ENCODE measurements around the gene HCAR1.
"Not testable (repeated sequence)": the region's sequence is repeated elsewhere in the genome, so short reads cannot be mapped to it uniquely, and the experiment has no call there.

DNA sequence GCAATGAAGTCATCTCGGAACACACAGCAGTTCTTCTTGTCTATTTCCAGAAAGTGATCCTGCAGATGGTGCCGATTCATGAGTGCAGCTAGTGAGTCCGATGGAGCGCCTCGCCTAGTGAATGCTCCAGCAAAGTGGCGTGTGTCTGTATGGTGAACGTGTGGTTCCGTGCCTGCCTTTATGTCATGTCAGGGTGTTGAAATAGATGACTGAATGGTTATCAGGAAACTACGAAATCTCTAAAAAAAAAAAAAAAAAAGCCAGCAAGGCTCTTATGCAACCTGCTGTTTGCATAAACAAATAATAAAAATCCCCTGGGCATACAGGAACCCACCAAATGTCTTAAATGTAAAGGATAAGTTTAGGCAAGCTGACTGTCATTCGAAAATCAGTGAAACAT is 14.0 kb downstream of the HCAR1 start, which contains the start of gene HCAR3:
- TF ChIP-seq, protein P1, sequence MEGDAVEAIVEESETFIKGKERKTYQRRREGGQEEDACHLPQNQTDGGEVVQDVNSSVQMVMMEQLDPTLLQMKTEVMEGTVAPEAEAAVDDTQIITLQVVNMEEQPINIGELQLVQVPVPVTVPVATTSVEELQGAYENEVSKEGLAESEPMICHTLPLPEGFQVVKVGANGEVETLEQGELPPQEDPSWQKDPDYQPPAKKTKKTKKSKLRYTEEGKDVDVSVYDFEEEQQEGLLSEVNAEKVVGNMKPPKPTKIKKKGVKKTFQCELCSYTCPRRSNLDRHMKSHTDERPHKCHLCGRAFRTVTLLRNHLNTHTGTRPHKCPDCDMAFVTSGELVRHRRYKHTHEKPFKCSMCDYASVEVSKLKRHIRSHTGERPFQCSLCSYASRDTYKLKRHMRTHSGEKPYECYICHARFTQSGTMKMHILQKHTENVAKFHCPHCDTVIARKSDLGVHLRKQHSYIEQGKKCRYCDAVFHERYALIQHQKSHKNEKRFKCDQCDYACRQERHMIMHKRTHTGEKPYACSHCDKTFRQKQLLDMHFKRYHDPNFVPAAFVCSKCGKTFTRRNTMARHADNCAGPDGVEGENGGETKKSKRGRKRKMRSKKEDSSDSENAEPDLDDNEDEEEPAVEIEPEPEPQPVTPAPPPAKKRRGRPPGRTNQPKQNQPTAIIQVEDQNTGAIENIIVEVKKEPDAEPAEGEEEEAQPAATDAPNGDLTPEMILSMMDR (IDR thresholded peaks at IDR 0.05) = not testable (repeated sequence)
- TF ChIP-seq POLR2A (IDR thresholded peaks at IDR 0.05) = not testable (repeated sequence)
